Subcutaneous adipose tissue (tissue), 4 donors: ENCODE data around the gene ARL10. TPM values are rescaled to one million over a fixed set of nuclear protein-coding genes. Genes with fewer than 3 reads are reported as not detected.

Experiments
- total RNA-seq, 4 donors: library from RNA; depleted of rRNA; stranded (reverse); fragments of >200 nt; gene quantifications; one replicate each; pipeline ENCODE4 v1.1.0, GENCODE V29; 2016
- TF ChIP-seq, protein P1 (sequence below): fragments of 450-650 bp; IDR thresholded peaks from one replicate; pipeline ENCODE4 v1.5.1; 2016; ENCODE audit warnings: low read depth, mild to moderate bottlenecking, control low read depth, antibody characterized with exemption, moderate library complexity

Gene ARL10
- total RNA-seq, 4 donors from 2014 or later, result 4.4 to 12.6 (median 5.7) TPM

DNA sequence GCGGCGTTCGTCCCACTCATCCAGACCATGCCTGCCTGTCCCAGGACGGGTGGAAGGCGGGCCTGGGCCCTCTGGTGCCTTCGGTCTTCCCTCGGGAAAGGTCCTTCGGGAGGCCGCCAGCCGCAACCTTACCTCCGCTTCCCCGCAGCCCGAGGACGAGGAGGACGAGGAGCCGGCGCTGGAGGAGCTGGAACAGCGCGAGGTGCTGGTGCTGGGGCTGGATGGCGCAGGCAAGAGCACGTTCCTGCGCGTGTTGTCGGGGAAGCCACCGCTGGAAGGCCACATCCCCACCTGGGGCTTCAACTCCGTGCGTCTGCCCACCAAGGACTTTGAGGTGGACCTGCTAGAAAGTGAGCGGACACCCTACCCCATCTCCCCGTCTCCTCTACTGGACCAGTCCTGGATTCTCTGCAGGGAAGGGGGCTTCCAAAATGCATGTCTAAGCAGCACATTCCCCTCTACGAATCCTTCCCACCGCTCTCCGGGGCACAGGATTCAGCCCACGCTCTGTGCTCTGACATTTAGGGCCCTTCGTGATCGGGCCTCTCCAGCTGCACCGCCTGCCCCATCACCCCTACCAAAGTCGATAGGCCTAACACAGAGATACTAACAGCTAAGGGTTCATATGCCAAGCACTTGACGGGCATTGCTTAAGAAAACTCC is 1.1 kb downstream of the ARL10 start:
- TF ChIP-seq, protein P1, sequence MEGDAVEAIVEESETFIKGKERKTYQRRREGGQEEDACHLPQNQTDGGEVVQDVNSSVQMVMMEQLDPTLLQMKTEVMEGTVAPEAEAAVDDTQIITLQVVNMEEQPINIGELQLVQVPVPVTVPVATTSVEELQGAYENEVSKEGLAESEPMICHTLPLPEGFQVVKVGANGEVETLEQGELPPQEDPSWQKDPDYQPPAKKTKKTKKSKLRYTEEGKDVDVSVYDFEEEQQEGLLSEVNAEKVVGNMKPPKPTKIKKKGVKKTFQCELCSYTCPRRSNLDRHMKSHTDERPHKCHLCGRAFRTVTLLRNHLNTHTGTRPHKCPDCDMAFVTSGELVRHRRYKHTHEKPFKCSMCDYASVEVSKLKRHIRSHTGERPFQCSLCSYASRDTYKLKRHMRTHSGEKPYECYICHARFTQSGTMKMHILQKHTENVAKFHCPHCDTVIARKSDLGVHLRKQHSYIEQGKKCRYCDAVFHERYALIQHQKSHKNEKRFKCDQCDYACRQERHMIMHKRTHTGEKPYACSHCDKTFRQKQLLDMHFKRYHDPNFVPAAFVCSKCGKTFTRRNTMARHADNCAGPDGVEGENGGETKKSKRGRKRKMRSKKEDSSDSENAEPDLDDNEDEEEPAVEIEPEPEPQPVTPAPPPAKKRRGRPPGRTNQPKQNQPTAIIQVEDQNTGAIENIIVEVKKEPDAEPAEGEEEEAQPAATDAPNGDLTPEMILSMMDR, result no peak

DNA sequence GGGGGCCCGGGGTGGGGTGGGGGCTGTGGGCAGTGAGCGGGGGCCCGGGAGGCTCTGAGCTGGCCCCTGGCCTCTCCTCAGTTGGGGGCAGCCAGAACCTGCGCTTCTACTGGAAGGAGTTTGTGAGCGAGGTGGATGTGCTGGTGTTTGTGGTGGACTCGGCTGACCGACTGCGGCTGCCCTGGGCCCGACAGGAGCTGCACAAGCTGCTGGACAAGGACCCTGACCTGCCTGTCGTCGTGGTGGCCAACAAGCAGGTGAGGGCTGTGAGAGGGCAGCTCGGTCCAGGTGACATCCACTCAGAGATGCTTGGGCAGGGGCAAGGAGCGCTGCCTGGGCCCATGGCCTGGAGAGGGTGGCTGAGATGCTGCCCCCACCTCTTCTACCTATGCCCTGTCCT is 3.4 kb downstream of the ARL10 start:
- TF ChIP-seq, protein P1, result no peak

DNA sequence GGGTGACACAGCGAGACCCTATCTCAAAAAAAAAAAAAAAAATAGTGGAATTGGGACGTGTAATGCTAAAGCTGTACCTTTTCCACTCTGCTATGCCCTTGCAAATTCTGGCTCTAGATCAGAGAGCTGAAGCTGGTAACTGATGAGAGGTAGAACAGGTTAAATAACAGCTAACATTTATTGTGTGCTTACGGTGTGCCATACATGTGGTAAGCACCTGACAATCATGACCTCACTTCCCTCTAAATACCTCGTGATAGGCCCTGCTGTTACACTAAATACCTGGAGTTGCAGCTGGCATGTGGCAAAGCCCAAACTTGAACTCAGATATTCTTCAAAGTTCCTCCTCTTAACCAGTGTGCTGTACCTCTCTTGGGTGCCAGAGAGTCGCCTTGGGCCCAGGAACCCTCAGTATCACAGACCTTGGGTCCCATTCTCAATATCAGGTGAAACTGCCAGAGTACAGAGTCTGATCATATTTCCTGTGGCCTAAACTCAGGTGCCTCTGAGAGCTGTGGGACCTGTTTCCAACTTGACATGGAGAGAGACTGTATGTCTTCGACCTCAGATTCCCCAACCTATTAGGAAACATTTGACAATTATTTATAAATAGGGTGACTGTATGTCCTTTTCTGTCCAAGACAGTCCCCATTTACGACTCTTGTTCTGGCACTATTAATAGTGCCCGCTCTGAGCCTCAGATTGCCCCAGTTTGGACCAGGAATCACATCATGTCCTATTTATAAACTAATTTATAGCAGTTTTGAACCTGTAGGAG is 4.8 kb downstream of the ARL10 start:
- TF ChIP-seq, protein P1, result no peak

DNA sequence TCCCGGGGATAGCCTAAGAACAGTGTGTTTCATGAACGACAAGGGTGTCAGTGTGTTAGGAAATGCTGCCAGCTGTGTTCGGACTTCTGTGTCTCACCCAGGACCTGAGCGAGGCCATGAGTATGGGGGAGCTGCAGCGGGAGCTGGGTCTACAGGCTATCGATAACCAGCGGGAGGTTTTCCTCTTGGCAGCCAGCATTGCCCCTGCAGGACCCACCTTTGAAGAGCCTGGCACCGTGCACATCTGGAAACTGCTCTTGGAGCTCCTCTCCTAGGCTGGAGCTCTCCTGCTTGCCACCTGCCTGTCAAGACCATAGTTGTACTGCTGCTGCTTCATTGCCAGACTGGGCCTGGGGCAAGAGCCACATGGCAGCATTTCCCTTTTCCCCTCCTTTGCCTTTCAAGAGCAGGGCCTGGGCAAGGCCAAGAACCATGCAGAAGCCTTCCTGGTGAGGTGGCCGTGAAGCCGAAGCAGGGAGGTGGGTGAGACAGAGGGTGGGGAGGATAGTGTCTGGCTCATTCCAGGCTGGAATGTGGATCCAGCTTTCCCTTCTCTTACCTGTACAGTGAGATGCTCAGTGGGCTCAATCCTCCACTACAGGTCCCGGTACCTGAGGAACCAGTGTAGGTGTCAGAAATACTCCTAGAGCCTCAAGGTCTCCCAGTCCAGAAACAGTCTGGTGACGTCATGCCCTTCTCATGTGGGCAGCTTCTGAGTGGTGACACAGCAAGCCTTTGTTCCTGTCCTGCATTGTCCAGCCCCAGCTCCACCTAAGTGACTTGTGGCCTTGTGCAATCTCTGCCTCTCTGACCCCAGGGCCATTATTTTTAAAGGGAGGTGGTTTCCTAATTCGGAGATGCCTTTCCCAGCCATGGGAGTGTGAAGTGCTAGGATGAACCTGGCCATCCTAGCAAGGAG is 6.6 kb downstream of the ARL10 start:
- TF ChIP-seq, protein P1, result no peak

DNA sequence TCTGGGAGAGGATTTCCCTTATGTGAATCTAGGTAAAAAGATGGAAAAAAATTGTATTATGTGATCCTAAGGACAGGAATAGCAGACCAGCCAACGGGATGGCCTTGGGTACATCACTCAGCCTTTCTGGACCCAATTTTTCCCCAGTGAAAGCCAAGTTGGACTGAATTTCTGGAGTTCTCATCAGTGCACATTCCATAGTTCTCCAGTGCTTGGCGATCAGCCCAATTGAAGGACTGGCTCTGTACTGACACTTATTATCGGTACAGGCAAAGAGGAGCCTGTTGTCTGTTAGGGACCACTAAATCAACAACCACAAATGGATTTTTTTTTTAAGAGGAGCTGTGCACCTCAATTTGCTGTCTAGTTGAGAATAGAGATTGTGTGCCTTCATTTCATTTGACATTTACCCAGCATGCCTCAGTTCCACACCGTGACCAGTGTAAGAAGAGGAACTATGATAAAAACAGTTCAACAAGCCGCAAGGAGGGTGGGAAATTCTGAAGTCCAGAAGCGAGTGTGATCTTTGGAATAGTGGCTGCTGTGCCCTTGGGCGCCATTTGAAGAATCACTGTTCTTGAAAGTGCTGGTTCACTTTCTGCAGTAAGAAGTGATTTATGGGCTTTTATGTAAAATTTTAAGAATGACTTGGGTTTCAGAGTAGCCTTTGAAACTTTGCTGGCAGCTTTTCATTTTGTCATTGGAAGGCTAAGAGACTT is 8.0 kb downstream of the ARL10 start:
- TF ChIP-seq, protein P1, result no peak

DNA sequence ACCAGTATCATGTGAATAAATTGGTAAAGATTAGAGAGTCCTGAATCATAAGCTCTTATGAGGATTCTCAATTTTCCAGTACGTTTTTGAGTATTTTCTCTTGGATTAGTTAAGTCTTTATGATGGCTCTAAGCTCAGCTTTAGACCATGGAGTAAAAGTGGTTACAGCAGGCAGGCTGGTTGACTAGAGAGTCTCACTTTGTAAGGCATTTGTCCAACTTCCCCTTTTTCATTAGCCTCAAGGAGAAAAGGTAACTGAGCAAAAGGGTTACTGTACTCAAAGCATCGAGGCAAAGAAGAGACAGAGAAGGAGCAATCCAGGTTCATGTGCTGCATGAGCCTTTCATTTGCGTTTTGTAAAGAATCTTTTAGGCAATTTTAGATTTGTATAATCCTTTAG is 14.6 kb downstream of the ARL10 start:
- TF ChIP-seq, protein P1, result no peak
